GM23248 (cell line): ENCODE measurements around the gene CSTB.

Source experiments
- EZH2 ChIP-seq: fragments of 200-600 bp; sonication (generic); IDR thresholded peaks from 2 replicates; pipeline ENCODE4 v1.6.1; 2018; ENCODE audit warnings: antibody characterized with exemption, mild to moderate bottlenecking; ENCODE audit not compliant: insufficient read depth, poor library complexity, severe bottlenecking
- EZH2phosphoT487 ChIP-seq: fragments of 200-600 bp; sonication (generic); IDR thresholded peaks from 2 replicates; pipeline ENCODE4 v1.6.1; 2018; ENCODE audit warnings: antibody characterized with exemption, moderate library complexity, mild to moderate bottlenecking, low read depth; ENCODE audit not compliant: insufficient read depth

- no peak for TF ChIP-seq EZH2
- TF ChIP-seq EZH2phosphoT487, result no peak
Observed at GRCh38 chr21:43736224-43736883, 39.8 kb downstream of the CSTB start.
